Measurements from ENCODE around the gene HDAC11.
"Not testable (repeated sequence)": the region's sequence is repeated elsewhere in the genome, so short reads cannot be mapped to it uniquely, and the experiment has no call there.

DNA sequence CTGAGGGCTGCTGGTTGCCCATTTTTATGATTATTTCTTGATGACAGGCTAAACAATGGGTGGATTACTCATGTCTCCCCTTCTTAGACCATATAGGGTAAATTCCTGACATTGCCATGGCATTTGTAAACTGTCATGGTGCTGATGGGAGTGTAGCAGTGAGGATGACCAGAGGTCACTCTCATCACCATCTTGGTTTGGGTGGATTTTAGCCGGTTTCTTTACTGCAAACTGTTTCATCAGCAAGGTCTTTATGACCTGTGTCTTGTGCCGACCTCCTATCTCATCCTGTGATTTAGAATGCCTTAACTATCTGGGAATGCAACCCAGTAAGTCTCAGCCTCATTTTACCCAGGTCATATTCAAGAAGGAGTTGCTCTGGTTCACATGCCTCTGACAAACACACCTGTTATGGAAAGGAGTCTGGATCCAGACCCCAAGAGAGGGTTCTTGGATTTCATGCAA is 49.7 kb upstream of the HDAC11 start:
- not testable (repeated sequence) for TF ChIP-seq EZH2 (IDR thresholded peaks at IDR 0.05; ENCODE audit: borderline replicate concordance, low read depth, low read length, poor library complexity, severe bottlenecking)
- TF ChIP-seq, protein P1, sequence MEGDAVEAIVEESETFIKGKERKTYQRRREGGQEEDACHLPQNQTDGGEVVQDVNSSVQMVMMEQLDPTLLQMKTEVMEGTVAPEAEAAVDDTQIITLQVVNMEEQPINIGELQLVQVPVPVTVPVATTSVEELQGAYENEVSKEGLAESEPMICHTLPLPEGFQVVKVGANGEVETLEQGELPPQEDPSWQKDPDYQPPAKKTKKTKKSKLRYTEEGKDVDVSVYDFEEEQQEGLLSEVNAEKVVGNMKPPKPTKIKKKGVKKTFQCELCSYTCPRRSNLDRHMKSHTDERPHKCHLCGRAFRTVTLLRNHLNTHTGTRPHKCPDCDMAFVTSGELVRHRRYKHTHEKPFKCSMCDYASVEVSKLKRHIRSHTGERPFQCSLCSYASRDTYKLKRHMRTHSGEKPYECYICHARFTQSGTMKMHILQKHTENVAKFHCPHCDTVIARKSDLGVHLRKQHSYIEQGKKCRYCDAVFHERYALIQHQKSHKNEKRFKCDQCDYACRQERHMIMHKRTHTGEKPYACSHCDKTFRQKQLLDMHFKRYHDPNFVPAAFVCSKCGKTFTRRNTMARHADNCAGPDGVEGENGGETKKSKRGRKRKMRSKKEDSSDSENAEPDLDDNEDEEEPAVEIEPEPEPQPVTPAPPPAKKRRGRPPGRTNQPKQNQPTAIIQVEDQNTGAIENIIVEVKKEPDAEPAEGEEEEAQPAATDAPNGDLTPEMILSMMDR (conservative IDR thresholded peaks at IDR 0.05; ENCODE audit: low read depth, low read length): not testable (repeated sequence)
